K562 (cell line): ENCODE data around the gene MYO18A. TPM values are rescaled to one million over a fixed set of nuclear protein-coding genes. Genes with fewer than 3 reads are reported as not detected.

Source experiments
- ATAC-seq: fragments of 200-7000 bp; cut with Tn5 transposase; 3 replicates; pipeline ENCODE4 v1.9.1; 2020; ENCODE audit warnings: moderate library complexity
- BruUV-seq: library from RNA; stranded (reverse); fragments of 400-500 nt; replicated peaks from 2 replicates; lab custom pipeline; 2021; lab: Mats Ljungman, UMichigan
- CTCF ChIA-PET: fragments of 300-600 bp; formaldehyde crosslinking; extraction: SDS; loops from one replicate; lab custom pipeline; 2021; ENCODE audit warnings: low intra/inter-chr PET ratio; lab: Yijun Ruan, JAX
- POLR2A ChIA-PET: fragments of 300-600, 350-650 bp; sonication (Branson Sonifier 250); formaldehyde crosslinking; extraction: SDS; loops from one replicate; lab custom pipeline; 2021; ENCODE audit warnings: antibody characterized with exemption, inconsistent platforms; lab: Yijun Ruan, JAX
- DNase-seq, 4 experiments: peaks; one replicate each; pipeline versions ENCODE4 v3.0.0 to v3.0.0-alpha.2; 2011 to 2018; ENCODE audit warnings: low spot score in 3 of 4, mixed read lengths in 3 of 4; ENCODE audit errors: extremely low read depth in 1 of 4
- FAIRE-seq: peaks from 2 replicates; lab custom pipeline; 2011; peaks lifted over from hg19 to GRCh38; lab: Jason Lieb, UNC
- H2AFZ ChIP-seq: 2 replicates; pipeline ENCODE4 v1.6.0; 2011; ENCODE audit warnings: low read depth, low read length, control low read depth, inconsistent platforms
- H3K27ac ChIP-seq: fragments of 200-600 bp; 3 replicates; pipeline ENCODE4 v1.8.0; 2011; ENCODE audit warnings: low read depth, mild to moderate bottlenecking, control low read depth, inconsistent platforms, low read length, moderate library complexity, mixed read lengths; ENCODE audit errors: extremely low read depth
- H3K27me3 ChIP-seq, 2 experiments: fragments of 300-600 bp in 1 of 2; 2 replicates in 1 of 2; 3 replicates in 1 of 2; pipeline versions ENCODE4 v1.6.0 to v1.8.0; 2011; ENCODE audit warnings: inconsistent platforms in 2 of 2, low read length in 2 of 2, mild to moderate bottlenecking in 1 of 2, mixed read lengths in 1 of 2, moderate library complexity in 1 of 2; ENCODE audit not compliant: control insufficient read depth in 2 of 2, insufficient read depth in 2 of 2
- H3K36me3 ChIP-seq: fragments of 300-600 bp; 3 replicates; pipeline ENCODE4 v1.8.0; 2011; ENCODE audit warnings: mild to moderate bottlenecking, low read length, inconsistent platforms; ENCODE audit not compliant: control insufficient read depth, insufficient read depth
- H3K4me1 ChIP-seq, 2 experiments: fragments of 200-600 bp in 1 of 2; replicated peaks in 1 of 2; 2 replicates in 1 of 2; 3 replicates in 1 of 2; pipeline versions ENCODE4 v1.5.1 to v1.8.0; 2011; ENCODE audit warnings: inconsistent platforms in 2 of 2, low read length in 2 of 2, mild to moderate bottlenecking in 1 of 2, mixed read lengths in 1 of 2, moderate library complexity in 1 of 2; ENCODE audit not compliant: control insufficient read depth in 2 of 2, insufficient read depth in 2 of 2
- H3K4me2 ChIP-seq: 2 replicates; pipeline ENCODE4 v1.6.1; 2011; ENCODE audit warnings: low read length, control low read depth, inconsistent platforms, mixed read lengths; ENCODE audit not compliant: insufficient read depth
- H3K4me3 ChIP-seq: fragments of 200-600 bp; sonication (generic), shearing (Covaris generic); 2 replicates; pipeline ENCODE4 v1.5.1; 2016; ENCODE audit warnings: control low read depth, inconsistent platforms
- H3K79me2 ChIP-seq: fragments of 200-600 bp; 3 replicates; pipeline ENCODE4 v1.8.0; 2011; ENCODE audit warnings: low read length, inconsistent platforms; ENCODE audit not compliant: control insufficient read depth, insufficient read depth
- H3K9ac ChIP-seq, 2 experiments: 2 replicates each; pipeline versions ENCODE4 v1.6.0 to v1.6.1; 2011; ENCODE audit warnings: low read depth in 2 of 2, low read length in 2 of 2, control low read depth in 1 of 2, inconsistent platforms in 1 of 2, mild to moderate bottlenecking in 1 of 2, mixed read lengths in 1 of 2; ENCODE audit not compliant: insufficient read depth in 1 of 2
- H3K9me1 ChIP-seq: one replicate; pipeline ENCODE4 v1.6.0; 2011; ENCODE audit warnings: inconsistent platforms, mild to moderate bottlenecking, low read length, moderate library complexity; ENCODE audit not compliant: control insufficient read depth, insufficient read depth
- H3K9me3 ChIP-seq: replicated peaks from 2 replicates; pipeline ENCODE4 v1.5.1; 2011; ENCODE audit warnings: low read depth, low read length, inconsistent platforms; ENCODE audit not compliant: control insufficient read depth, insufficient read depth
- H4K20me1 ChIP-seq: replicated peaks from 2 replicates; pipeline ENCODE4 v1.6.1; 2011; ENCODE audit warnings: low read length, inconsistent platforms, mixed read lengths; ENCODE audit not compliant: control insufficient read depth, insufficient read depth
- E2F8 ChIP-seq: fragments of 450-650 bp; IDR thresholded peaks from 2 replicates; pipeline ENCODE4 v1.7.1; 2018; ENCODE audit warnings: mild to moderate bottlenecking, low read depth; ENCODE audit not compliant: partially characterized antibody
- RBM22 ChIP-seq: fragments of 200-400 bp; formaldehyde crosslinking; IDR thresholded peaks from 2 replicates; pipeline ENCODE4 v1.6.1; 2018; ENCODE audit warnings: low read length, low read depth; ENCODE audit not compliant: poor library complexity, severe bottlenecking
- RFX7 ChIP-seq: fragments of 250-450 bp; sonication (Bioruptor Pico); IDR thresholded peaks from 2 replicates; pipeline ENCODE4 v1.5.1; 2021; ENCODE audit warnings: mild to moderate bottlenecking
- TARDBP ChIP-seq: fragments of 450-650 bp; IDR thresholded peaks from 2 replicates; pipeline ENCODE4 v1.6.1; 2016
- WGBS: fragments of 100-300 bp; shearing (Covaris generic); methylation state at CpG from one replicate; pipeline ENCODE4 v1.1.6; 2016; ENCODE audit warnings: low coverage, mixed read lengths; ENCODE audit not compliant: insufficient coverage; ENCODE audit errors: missing lambda C conversion rate; 5-methylcytosine and 5-hydroxymethylcytosine counted together
- in situ Hi-C: fragments of 300-500 bp; cut with MboI; formaldehyde crosslinking; loops from 4 replicates; pipeline ENCODE4 v1.15.0; 2018; ENCODE audit warnings: inconsistent platforms, mixed read lengths
- intact Hi-C: fragments of 100-400 bp; cut with micrococcal nuclease; formaldehyde crosslinking; loops from 2 replicates; pipeline ENCODE4 v1.14.2; 2022
- polyA plus RNA-seq, 8 experiments: library from polyadenylated mRNA; depleted of rRNA in 4 of 8; stranded (reverse) in 5 of 8; unstranded in 3 of 8; fragments of >200 nt; fragmentation: Nextera tagmentation in 2 of 8; fragmentation: Illumina TruSeq in 1 of 8; extraction: Ambion mirVana in 2 of 8; extraction: Trizol in 1 of 8; gene quantifications; 2 replicates each; pipeline versions ENCODE4 v1.2.1 to v1.2.3, GENCODE V29; 2011 to 2014; ENCODE audit warnings: inconsistent platforms in 1 of 8, missing spikeins in 1 of 8
- total RNA-seq, 7 experiments: library from RNA; depleted of rRNA in 6 of 7; stranded (reverse); fragments of >200 nt in 6 of 7; fragmentation: Illumina TruSeq in 2 of 7; extraction: Trizol in 2 of 7; gene quantifications; 2 replicates each; pipeline versions ENCODE4 v1.2.1 to v1.2.3, GENCODE V29; 2011 to 2021; ENCODE audit warnings: low replicate concordance in 1 of 7

MYO18A gene
- total and polyA plus RNA-seq, 9 of the 15 experiments (the other 6 are each of a cell fraction or from before 2014, with no cell fraction given), result 2.5 to 65.4 (median 17.1) TPM

- Histone ChIP-seq H3K9ac (no peak overlapping the region), H3K4me1 (peaks cover 0 to 16% of the 10 kb centered on the region in 2 experiments; a peak in 2 of 5 replicates), H3K9me1 (no peaks in the 10 kb centered on the region), H3K79me2 (no peaks in the 10 kb centered on the region), H4K20me1 (no peaks in the 10 kb centered on the region; the same call in 1 of the 2 replicates)
- WGBS, result 86% methylated on average over 29 of the region's 32 CpGs
- DNase-seq, result no peak
- TF ChIP-seq E2F8 (no peak), TARDBP (no peak), RFX7 (CRISPR knock-in tag) (no peak), RBM22 (peak; percentile 53)
- TF ChIP-seq, all 486 proteins: peak for 1
- no peaks in the 10 kb centered on the region for H3K27me3 ChIP-seq
- H3K27ac ChIP-seq, result no peak overlapping the region
- ChIA-PET CTCF (no interaction called here), POLR2A (interaction anchor here (0.5 to 3.1 kb wide), 7 partner anchors 9 to 292 kb away, joined by 3 to 14 read pairs (median 3); no protein-coding TSS in a partner anchor)
- H3K4me3 ChIP-seq, result no peak overlapping the region
- in situ Hi-C loops, result loop anchor here (5.0 kb wide), 1 partner anchor 142 kb away; no protein-coding TSS in a partner anchor
- no peak overlapping the region for H3K4me2 ChIP-seq
- no peak for FAIRE-seq
- no TSS peak for BruUV-seq
- H3K9me3 ChIP-seq, result no peaks in the 10 kb centered on the region
- H2AFZ ChIP-seq, result no peak overlapping the region
- ATAC-seq, result no peak
- intact Hi-C loops, result loop anchor here (10.0 kb wide), 1 partner anchor 385 kb away; the partner anchor contains the start of genes NEK8 and TLCD1
- peaks cover 86% of the 10 kb centered on the region; the same call in 2 of the 3 replicates for H3K36me3 ChIP-seq
Measured at GRCh38 chr17:29109477-29110371, 70.5 kb downstream of the MYO18A start.
